ENCODE measurements around the gene JAKMIP2. TPM values are rescaled to one million over a fixed set of nuclear protein-coding genes. Genes with fewer than 3 reads are reported as not detected.
"Not testable (repeated sequence)": the region's sequence is repeated elsewhere in the genome, so short reads cannot be mapped to it uniquely, and the experiment has no call there.

The JAKMIP2 gene
- 1 to 10 TPM; 1.2 to 6.3 TPM for total RNA-seq

- Mint-ChIP-seq H3K27ac (peak within 1 kb of the TSS; percentile 92), H3K36me3 (ENCODE audit: insufficient read depth in 2 of 2) (no peaks in the 10 kb centered on the region), H3K9me3 (no peaks in the 10 kb centered on the region), H3K27me3 (ENCODE audit: low read depth) (no peaks in the 10 kb centered on the region), H3K4me1 (ENCODE audit: low read depth) (peaks cover 15% of the 10 kb centered on the region), H3K4me3 (peak within 1 kb of the TSS; percentile 91 to 94)
- peak; percentile 80 to 86 for DNase-seq
- ATAC-seq (replicated peaks in 1 of 2): peak; percentile 97 to 98
Measured at GRCh38 chr5:147782110-147783028, at the start of gene JAKMIP2. Gene JAKMIP2 (minus strand): TSS chr5:147782728. CDS start chr5:147671806, 110,922 bp downstream.

- ATAC-seq (replicated peaks in 1 of 2) (no peak), DNase-seq (no peak)
- Mint-ChIP-seq H3K27me3 (ENCODE audit: low read depth) (peaks cover 18% of the 10 kb centered on the region), H3K4me1 (ENCODE audit: low read depth) (no peaks in the 10 kb centered on the region), H3K4me3 (no peak within 1 kb of the TSS), H3K9me3 (no peaks in the 10 kb centered on the region), H3K36me3 (ENCODE audit: insufficient read depth in 2 of 2) (no peaks in the 10 kb centered on the region), H3K27ac (no peak within 1 kb of the TSS)
Measured at GRCh38 chr5:147831465-147831864, 48.9 kb upstream of the JAKMIP2 start, which contains the start of gene SPINK1. Gene SPINK1 (minus strand): TSS chr5:147831671. CDS start chr5:147831577, 94 bp downstream.

DNA sequence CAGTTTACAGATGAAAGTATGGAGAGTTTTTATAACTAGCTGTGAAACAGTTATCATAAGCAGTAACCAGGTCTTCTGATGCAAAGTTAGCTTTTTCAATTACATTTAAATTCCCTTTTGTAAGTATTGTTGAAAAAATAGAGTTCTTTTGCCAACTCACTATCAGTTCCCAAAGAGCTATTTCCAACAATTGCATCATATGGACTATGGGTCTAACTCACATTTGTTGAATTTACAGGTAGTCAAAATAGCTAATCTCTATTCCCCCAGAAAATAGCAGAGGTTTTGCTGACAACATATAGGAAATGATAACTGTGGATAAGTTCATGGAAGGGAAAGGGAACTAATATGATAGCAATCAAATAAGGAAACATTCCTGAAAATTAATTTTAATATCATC lies 47.5 kb upstream of the JAKMIP2 start:
- DNase-seq (no peak), ATAC-seq (replicated peaks in 1 of 2) (no peak)
- H3K36me3 Mint-ChIP-seq (ENCODE audit: insufficient read depth in 2 of 2): no peaks in the 10 kb centered on the region
- H3K27ac Mint-ChIP-seq: peak overlapping the region; percentile 12
- H3K4me1 Mint-ChIP-seq (ENCODE audit: low read depth): no peaks in the 10 kb centered on the region
- H3K9me3 Mint-ChIP-seq: no peaks in the 10 kb centered on the region
- H3K27me3 Mint-ChIP-seq (ENCODE audit: low read depth): peaks cover 18% of the 10 kb centered on the region
- H3K4me3 Mint-ChIP-seq: no peak overlapping the region

- not testable (repeated sequence) for H3K4me1 Mint-ChIP-seq (ENCODE audit: low read depth); H3K9me3 Mint-ChIP-seq; H3K27ac Mint-ChIP-seq; H3K4me3 Mint-ChIP-seq; ATAC-seq (replicated peaks in 1 of 2); DNase-seq; H3K36me3 Mint-ChIP-seq (ENCODE audit: insufficient read depth in 2 of 2)
- peaks cover 12% of the 10 kb centered on the region for H3K27me3 Mint-ChIP-seq (ENCODE audit: low read depth)
Measured at GRCh38 chr5:147827017-147827416, 44.5 kb upstream of the JAKMIP2 start.

DNA sequence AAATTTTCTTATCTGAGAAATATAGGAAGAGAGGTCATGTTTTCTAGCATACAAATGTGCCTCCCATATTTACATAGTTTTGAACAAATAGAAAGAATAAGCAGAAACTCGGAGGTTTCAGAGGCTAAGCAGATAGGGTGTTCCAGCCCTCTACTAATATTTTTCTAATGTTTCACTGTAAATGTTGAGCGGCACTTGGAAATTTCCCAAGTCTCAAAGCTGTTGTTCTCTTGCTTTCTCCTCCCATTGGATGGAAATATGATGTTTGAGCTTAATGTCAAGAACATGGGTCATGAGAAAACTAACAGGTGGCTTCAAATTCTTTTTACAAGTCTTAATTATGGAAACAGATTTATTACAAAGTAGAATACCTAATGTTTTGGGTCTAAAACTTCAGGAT lies 43.8 kb upstream of the JAKMIP2 start:
- Mint-ChIP-seq H3K36me3 (ENCODE audit: insufficient read depth in 2 of 2) (no peaks in the 10 kb centered on the region), H3K4me3 (no peak overlapping the region), H3K27me3 (ENCODE audit: low read depth) (peaks cover 12% of the 10 kb centered on the region), H3K9me3 (no peaks in the 10 kb centered on the region), H3K27ac (no peak overlapping the region), H3K4me1 (ENCODE audit: low read depth) (no peaks in the 10 kb centered on the region)
- ATAC-seq (replicated peaks in 1 of 2) (no peak), DNase-seq (no peak)

DNA sequence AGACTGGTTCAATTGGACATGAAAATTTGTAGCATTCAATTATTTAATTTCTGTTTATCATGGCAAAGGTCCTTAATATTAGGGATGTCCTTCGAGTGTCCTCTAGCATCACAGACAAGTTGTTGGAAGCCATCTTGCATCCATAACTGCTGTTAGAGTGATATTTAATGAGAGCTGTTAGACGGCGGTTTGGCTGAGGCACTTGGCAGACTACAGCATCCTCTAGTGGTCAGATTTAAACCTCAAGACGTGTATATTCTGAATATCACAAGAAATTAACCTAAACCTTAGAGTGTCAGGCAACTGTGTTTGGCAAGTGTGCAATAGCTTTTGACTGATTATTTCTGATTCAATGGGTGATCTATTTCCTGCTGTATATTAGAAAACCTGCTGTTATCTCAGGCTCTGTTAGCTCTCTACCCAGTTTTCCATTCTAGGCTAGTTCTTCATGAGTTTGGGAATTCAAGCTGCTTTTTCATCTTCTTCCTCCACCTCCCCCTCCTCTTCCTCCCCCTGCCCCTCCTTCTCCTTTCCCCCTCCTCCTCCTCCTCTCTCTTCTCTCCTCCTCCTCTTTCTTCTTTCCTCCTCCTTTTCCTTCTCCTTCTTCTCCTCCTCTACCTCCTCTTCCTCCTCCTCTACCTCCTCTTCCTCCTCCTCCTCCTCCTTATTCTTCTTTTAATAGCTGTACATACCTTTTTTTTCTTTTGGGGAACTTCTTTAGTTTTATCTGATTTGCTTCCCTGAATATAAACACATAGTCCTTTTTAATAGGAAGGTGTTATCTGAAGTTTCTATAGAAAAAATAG lies 40.4 kb upstream of the JAKMIP2 start:
- H3K36me3 Mint-ChIP-seq (ENCODE audit: insufficient read depth in 2 of 2): no peaks in the 10 kb centered on the region
- no peak overlapping the region for H3K4me3 Mint-ChIP-seq
- H3K9me3 Mint-ChIP-seq: no peaks in the 10 kb centered on the region
- DNase-seq (peak; percentile 17 to 30), ATAC-seq (replicated peaks in 1 of 2) (peak; percentile 71 to 85)
- no peaks in the 10 kb centered on the region for H3K4me1 Mint-ChIP-seq (ENCODE audit: low read depth)
- H3K27me3 Mint-ChIP-seq (ENCODE audit: low read depth): no peaks in the 10 kb centered on the region
- no peak overlapping the region for H3K27ac Mint-ChIP-seq

GRCh38 chr5:147822222-147822621 lies 39.7 kb upstream of the JAKMIP2 start:
- H3K27me3 Mint-ChIP-seq (ENCODE audit: low read depth); H3K9me3 Mint-ChIP-seq; H3K27ac Mint-ChIP-seq; H3K36me3 Mint-ChIP-seq (ENCODE audit: insufficient read depth in 2 of 2); ATAC-seq (replicated peaks in 1 of 2); DNase-seq; H3K4me1 Mint-ChIP-seq (ENCODE audit: low read depth); H3K4me3 Mint-ChIP-seq: not testable (repeated sequence)

DNA sequence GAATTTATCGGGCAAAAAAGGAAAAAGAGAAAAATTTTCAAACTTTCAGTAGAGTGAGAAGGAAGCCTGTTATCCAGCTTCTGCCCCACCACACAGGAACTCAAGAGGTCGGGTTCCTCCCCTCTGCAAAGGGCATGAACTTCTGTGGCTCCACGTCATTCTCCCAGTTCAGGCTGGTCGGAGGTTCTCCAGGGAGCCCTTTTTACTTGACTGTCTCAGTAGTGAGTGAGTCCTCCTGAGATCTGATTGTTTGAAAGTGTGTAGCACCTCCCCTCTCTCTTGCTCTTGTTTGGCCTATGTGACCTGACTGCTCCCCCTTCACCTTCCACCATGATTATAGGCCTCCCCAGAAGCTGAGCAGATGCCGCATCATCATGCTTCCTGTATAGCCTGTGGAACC lies 39.2 kb upstream of the JAKMIP2 start:
- Mint-ChIP-seq H3K4me3 (no peak overlapping the region), H3K4me1 (ENCODE audit: low read depth) (no peaks in the 10 kb centered on the region), H3K27me3 (ENCODE audit: low read depth) (no peaks in the 10 kb centered on the region), H3K27ac (no peak overlapping the region), H3K36me3 (ENCODE audit: insufficient read depth in 2 of 2) (no peaks in the 10 kb centered on the region), H3K9me3 (no peaks in the 10 kb centered on the region)
- no peak for ATAC-seq (replicated peaks in 1 of 2)
- DNase-seq: no peak

GRCh38 chr5:147819261-147819770 lies 36.8 kb upstream of the JAKMIP2 start:
- DNase-seq (no peak), ATAC-seq (replicated peaks in 1 of 2) (no peak)
- Mint-ChIP-seq H3K9me3 (no peaks in the 10 kb centered on the region), H3K27ac (no peak overlapping the region), H3K4me1 (ENCODE audit: low read depth) (no peaks in the 10 kb centered on the region), H3K36me3 (ENCODE audit: insufficient read depth in 2 of 2) (no peaks in the 10 kb centered on the region), H3K4me3 (no peak overlapping the region), H3K27me3 (ENCODE audit: low read depth) (no peaks in the 10 kb centered on the region)

DNA sequence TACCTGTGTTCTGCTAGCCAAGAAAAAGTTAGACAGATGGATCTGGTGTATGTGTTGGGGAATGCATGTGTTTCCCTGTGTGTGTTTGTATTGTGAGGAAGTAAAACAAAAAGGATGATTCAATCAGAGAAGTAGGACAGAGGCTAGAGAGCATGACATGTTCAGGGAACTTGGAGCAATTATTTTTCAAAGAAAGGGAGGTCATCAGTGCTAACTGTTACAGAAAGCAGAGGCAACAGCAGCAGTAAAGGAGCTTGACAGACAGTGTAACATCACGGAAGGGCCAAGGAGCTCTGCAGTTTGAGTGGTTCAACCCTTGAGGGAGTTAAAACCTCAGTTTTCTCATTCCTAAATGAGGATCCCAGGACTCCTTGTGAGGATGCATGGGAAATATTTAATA lies 35.8 kb upstream of the JAKMIP2 start:
- Mint-ChIP-seq H3K9me3 (no peaks in the 10 kb centered on the region), H3K4me3 (no peak overlapping the region), H3K27me3 (ENCODE audit: low read depth) (no peaks in the 10 kb centered on the region), H3K36me3 (ENCODE audit: insufficient read depth in 2 of 2) (no peaks in the 10 kb centered on the region), H3K4me1 (ENCODE audit: low read depth) (no peaks in the 10 kb centered on the region), H3K27ac (no peak overlapping the region)
- DNase-seq (no peak), ATAC-seq (replicated peaks in 1 of 2) (no peak)

DNA sequence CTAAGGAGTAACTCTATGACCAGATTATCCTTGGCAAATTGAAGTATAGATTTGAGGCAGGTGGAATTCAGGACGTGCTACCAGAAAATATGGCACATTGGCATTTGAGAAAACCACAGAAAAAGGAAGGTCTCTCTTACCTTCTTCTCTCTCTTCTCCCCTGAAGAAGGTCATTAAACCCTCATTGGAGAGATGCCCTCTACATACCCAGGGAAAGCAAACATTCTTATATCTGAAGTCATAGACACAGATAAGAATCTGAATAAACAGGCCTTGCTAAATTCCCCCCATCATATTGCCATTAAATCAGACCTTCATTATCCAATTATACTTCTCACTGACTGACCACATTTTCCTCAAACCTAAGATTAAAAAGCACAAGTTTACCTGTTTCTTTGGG lies 31.2 kb upstream of the JAKMIP2 start:
- H3K27me3 Mint-ChIP-seq (ENCODE audit: low read depth): no peaks in the 10 kb centered on the region
- no peak overlapping the region for H3K27ac Mint-ChIP-seq
- no peaks in the 10 kb centered on the region for H3K4me1 Mint-ChIP-seq (ENCODE audit: low read depth)
- no peaks in the 10 kb centered on the region for H3K36me3 Mint-ChIP-seq (ENCODE audit: insufficient read depth in 2 of 2)
- H3K9me3 Mint-ChIP-seq: no peaks in the 10 kb centered on the region
- ATAC-seq (replicated peaks in 1 of 2): no peak
- DNase-seq: no peak
- H3K4me3 Mint-ChIP-seq: no peak overlapping the region

DNA sequence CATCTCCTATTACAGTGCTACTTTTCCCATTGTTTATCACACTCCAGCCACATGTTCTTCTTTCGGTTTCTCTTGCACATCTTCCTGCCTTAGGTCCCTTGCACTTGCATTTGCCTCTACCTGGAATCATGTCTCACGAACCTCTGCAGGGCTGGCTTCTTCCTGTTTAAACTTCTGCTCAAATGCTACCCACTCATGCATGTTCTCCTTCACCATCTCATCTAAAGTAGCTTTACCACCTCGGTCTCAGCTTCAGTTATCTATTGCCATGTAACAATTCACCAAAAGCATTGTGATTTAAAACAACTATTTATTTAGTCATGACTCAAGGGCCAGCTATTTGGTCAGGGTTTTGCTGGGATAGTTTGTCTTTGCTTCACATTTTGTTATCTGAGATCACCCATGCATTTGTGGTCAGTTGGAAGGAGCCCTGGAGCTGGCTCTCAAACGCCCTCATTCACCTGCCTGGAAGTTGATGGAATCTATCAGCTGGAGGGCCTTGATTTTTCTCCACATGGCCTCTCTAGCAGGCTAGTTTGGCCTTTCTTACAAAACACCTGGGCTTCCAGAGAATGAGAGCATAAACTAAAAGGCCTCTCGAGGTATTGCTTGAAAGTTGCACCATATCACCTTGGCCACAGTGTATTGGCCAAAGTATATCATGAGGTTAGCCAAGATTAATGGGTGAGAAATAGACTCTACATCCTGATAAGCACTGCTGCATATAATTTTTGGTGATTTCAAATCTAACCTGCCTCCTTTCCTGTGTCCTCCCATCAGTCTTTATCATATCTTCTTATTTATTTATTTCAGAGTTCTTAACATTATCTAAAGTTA lies 27.5 kb upstream of the JAKMIP2 start:
- H3K27me3 Mint-ChIP-seq (ENCODE audit: low read depth): no peaks in the 10 kb centered on the region
- H3K4me1 Mint-ChIP-seq (ENCODE audit: low read depth): no peaks in the 10 kb centered on the region
- H3K36me3 Mint-ChIP-seq (ENCODE audit: insufficient read depth in 2 of 2): no peaks in the 10 kb centered on the region
- ATAC-seq (replicated peaks in 1 of 2) (no peak), DNase-seq (no peak)
- no peak overlapping the region for H3K4me3 Mint-ChIP-seq
- H3K9me3 Mint-ChIP-seq: no peaks in the 10 kb centered on the region
- H3K27ac Mint-ChIP-seq: no peak overlapping the region
